Hematopoietic multipotent progenitor cell treated with erythropoietin and hydrocortisone succinate and interleukin-3 and kit ligand, for 8 days (in vitro differentiated cells): ENCODE measurements around the gene CADM1.

Experiments used
- DNase-seq: peaks from one replicate; pipeline ENCODE4 v3.0.0-alpha.2; 2015

CADM1 gene

GRCh38 chr11:115197031-115197430 is 307.2 kb downstream of the CADM1 start:
- DNase-seq = no peak

- DNase-seq = no peak
Measured at GRCh38 chr11:115194802-115195110, 309.5 kb downstream of the CADM1 start.

DNA sequence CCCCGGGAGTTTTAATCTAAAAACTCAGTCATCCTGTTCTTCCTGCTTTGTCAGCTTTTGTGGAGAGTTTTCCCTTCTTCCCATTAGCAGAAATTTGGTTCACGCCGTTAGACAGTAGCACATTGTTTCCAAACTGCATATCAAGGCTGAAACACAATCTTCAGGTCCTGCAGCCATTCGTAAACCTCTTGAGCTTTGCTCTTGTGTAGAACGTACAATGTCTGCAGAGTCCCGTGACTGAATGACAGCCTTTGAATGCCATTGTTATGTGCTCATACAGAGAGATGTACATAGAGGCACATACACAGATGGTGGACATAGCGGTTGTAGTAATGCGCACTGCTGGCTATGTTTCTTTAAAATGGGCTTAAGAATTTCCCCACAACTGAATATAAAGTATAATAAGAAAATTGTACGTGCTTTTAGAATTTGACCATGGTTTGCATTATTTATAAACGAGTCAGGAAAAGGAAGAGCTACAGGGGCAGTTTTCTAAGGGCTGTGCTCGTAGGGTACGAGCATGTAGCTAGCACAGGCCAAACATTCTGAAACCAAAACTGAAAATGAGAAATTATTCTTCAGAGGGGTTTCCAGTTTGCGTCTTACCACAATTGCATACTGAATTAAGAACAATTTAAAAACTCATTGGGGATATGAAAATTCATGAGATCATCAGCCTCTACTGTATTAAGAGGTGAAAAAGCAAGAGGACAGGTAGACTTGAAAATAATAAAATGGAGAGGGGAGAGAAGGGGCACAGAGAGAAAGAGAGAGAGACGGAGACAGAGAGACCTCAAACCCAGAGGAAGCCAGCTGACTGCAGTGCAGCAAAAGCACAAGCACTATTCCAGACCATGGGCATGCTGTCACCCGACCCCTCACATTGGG is 310.1 kb downstream of the CADM1 start:
- no peak for DNase-seq

DNA sequence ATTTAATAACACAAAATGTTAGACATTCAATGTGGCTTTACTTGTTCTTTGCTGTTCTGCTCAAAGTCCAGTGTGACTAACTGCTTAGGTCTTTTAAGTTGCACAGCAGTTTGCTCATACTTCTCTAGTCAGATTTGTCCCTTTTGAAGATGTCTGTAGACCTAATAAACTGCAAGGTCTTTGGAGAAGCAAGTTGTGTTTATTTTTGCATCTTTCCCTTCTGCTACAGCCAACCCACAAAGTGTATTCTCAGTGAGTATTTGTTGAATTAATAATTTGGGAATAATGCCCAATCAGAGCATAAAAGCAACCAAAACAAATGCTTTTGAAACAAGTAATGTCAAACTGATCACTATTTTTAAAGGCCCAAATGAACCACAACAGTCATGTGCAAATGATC is 312.5 kb downstream of the CADM1 start:
- DNase-seq = no peak

GRCh38 chr11:115190196-115190595 is 314.0 kb downstream of the CADM1 start:
- DNase-seq = no peak

DNA sequence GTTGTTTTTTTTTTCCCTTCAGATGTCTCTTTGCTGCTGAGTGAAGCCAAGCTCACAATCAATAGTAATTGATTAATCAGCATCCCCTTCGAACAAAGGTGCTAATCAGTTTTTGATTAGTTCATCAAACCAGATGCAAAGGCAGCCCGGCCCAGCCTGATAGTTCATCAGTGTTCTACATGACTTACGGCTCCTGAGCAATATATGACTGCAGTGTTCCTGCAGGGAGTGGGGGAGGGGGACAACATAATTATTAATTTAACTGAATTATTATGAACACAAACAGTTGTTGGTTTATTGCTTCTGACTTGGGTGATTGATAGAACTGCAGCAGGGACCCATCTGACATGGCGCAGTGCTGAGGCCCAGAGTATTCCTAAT is 315.3 kb downstream of the CADM1 start:
- no peak for DNase-seq

DNA sequence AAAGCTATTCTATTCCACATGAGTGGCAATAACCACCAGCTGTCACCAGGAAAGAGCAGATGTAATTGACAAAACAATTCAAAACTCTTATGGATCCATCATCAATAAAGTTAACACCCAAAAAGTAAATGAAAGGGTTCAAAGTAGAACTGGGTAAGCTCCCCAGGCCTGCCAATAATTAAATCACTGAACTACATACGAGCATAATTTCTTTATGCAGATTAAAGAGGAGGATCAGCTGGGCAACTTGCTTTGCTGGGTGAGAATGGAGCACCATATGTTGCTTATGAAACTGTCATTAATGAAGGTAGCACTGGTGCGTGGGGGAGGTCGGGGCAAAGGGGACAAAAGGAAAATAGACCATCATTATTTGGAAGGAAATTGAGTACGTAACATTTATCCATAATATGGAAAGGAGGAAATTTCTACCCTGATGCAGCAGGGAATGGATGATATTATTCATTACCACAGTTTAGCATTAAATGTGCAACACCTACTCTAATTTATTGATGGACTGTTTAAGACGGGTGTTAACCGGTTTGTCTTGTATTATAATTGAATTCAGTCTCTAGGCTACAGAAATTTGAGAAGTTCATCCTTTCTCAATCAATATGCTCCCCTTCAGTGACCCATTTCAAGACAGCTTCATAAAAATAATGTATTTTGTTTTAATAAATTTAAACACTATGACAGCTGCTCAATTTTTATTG is 315.9 kb downstream of the CADM1 start:
- DNase-seq = no peak

DNA sequence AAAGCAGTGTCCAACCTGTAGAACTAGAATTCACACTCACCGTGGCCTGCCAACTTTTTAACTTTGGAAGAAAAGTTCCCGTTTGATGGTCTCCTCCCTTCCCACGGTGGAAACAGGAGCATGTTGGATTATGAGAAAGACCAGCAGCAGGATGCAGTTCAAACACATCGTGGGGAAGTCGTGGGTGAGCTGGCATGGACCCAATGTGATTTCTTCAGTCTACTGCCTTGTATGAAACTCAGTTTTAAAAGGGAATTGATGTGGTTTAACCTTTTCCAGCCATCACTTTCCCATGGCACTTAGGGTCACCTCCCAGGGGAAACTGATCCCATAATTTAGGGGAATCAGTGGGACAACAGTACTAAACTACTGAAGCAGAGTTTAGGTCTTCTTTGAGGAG is 318.3 kb downstream of the CADM1 start:
- DNase-seq = no peak

DNA sequence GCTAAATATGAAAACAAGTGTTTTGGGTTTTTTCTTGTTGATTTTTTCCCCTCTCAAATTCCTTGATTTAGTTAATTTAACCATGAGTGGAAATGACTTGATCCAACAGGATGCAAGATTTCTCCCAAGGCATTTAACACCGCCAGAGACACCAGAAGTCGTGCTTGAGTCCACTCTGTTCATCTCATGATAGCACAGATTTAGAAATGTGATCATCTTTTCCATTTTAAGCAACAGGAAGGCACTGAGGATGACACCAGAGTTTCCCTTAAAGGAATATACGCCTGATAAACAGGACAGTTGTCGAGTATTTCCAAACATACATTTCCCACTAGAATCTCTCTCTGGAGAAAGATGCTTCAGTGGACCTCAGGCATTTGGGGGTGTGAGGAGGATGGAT is 318.7 kb downstream of the CADM1 start:
- DNase-seq = no peak

DNA sequence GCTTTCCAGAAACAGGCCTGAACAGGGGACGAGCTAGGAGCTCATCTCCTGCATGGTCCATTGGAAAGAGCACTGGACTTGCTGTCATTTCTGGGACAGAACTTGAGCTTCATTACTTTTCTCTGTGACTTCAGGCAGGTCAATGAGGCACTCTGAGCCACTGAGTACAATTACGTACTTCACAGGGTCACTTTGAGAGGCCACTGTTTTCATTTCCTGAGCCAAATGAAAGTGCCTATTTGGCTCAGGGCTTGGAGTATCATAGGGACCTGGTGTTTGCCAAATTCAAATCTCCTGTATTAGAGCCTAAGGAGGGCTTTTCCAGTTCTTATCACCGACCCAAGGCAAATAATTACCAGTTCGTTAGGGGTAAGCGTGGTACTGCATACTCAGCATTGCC is 319.3 kb downstream of the CADM1 start:
- no peak for DNase-seq

GRCh38 chr11:115183830-115184229 is 320.4 kb downstream of the CADM1 start:
- no peak for DNase-seq

DNA sequence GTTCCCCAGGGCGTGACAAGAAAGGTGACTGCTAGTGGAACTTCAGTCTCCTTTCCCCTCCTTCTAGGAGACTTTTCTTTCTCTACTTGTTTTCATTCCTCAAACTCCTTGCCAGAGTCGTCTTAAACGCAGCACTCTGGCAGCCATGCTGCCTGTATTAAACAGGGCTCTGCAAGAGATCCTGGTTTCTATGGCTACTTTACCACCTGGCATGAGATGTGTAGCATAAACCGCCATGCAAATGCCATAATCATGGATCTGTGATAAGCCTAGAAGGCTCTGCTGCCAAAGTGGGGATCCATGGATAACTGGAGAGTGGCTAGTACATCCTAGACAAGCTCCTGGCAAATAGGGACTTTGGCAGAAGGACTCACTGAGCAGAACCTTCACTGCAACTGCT is 321.1 kb downstream of the CADM1 start:
- no peak for DNase-seq

DNA sequence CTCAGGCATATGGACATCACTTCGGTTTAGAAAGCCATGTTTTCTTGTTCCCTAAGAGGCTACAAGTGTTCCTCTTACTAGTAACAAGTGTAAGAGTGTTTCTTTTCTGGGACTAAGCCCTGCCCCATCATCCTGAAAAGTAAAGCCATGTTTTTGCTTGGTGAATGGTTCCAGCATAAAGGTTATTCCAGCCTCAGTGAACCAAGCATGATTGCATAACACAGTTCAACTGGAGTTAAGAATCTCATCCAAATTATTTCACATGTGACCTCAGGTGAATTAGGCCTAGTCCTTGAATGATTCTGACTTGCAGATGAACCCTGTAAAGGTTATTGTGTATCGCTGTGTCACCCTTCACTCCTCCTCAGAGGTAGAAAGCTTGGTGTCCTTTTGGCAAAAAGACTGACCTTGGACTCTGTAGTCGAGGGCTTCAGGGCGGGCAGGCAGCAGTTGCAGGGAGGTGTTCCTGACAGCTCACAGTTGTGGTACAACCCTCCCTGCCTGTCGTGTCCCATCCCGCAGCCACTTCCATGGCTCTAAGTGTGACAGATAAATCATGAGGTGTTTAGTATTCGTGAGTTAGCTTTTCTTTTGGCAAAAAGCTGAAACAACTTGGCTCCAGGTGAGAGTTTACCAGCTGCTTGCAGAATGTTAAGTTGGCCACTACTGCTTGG is 321.8 kb downstream of the CADM1 start:
- no peak for DNase-seq

GRCh38 chr11:115181538-115181937 is 322.7 kb downstream of the CADM1 start:
- no peak for DNase-seq

DNA sequence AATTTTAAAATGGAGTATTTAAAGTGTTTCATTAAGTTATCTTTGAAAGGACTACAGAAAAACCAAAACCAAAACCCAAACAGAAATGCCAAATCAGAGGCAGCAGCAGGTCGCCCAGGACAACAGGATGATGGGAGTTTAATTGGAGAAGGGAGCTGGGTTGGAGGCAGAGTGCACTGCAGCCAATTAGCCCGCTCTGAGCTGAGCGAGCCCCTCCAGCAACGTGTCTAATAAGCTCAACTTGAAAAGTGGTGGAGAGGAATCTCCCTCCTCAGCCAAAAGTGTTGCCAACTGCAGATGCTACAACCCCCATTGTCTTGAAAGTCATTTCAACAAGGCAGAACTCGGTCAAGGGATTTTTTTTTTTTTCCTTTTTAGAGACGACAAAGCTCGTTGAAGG is 323.9 kb downstream of the CADM1 start:
- no peak for DNase-seq

DNA sequence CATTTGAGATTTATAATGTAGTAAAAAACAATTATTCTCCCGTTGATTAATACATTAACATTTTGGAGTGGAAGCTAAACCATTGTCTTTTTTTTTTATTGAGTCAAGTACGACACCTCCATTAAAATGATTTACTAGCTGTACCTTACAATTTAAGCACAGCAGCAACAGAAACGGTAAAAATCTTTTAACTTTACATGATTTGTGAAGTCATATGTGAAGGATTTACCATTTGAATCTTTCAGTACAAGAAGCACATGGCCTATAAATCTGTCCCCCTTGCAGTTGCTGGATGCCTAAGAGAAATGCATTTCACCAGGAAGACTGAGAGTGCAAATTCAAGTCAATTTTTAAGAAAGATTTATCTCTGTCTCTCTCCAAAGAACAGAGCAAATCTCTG is 324.6 kb downstream of the CADM1 start:
- DNase-seq = no peak

DNA sequence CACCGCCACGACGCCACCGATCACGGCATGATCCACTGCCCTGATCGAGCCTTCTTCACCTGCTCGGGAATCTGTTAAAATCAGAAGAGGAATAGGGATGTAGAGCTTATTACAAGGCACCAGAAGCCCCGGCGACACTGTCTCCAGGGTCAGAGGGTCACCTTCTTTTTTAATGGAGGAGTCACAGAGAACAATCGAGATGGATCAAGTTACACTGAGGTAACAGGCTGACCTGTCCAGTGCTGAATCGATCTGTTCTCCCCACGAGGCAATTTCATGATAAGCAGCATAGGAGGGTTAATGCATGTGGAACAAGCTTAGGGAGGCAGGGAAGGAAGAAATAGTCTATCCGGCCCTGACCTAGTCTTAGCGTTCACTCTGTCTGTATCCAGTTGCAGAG is 325.5 kb downstream of the CADM1 start:
- DNase-seq = no peak

DNA sequence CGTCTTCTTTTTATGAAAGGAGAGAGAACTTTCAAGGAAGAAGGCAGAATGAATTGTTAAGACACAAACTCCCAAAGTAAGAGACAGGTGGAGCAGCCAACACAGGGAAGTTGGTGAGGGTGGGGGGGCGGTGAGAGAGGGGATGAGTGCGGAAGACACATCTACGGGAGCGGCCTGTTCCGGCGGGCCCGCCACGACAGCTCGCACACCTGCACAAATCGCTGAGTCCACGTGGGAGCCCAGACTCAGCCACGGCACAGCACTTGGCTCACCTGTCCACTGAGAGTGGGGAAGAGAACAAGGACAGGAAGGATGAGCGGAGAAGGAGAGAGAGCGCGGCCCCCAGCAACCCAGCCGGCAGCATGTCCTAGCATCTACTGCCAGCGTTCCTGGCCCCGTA is 331.1 kb downstream of the CADM1 start:
- DNase-seq = no peak

DNA sequence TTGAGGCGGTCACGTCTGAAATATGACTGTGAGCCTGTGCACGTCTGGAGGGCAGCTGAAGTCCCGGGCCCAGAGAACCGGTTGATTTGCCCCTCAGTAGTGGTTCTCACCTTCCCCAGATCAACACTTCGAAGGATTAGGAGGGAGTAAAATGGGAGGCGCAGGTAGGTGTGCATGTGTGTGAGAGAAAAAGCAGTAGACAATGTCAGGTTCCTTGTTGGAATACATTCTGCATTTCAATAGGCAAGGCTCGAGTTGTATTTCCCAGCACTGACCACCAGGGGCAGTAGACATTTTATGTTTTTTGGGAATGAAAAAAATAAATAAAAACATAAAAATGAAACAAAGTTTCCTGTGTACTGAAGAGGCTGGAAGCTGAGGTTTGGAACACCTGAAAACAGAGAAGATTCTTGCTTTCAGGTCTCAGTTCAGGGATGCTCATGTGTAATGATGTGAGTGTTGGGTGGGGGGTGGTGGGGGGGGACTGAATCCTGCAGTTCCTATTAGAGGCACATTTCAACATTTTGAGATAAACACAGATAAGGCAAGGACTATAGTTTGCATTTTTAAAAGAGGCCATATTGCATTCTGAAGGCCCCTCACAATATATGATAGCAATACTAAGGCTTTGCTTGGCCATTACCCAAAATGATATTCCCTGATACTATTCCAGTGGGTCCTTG is 333.9 kb downstream of the CADM1 start:
- peak; percentile 39 for DNase-seq

DNA sequence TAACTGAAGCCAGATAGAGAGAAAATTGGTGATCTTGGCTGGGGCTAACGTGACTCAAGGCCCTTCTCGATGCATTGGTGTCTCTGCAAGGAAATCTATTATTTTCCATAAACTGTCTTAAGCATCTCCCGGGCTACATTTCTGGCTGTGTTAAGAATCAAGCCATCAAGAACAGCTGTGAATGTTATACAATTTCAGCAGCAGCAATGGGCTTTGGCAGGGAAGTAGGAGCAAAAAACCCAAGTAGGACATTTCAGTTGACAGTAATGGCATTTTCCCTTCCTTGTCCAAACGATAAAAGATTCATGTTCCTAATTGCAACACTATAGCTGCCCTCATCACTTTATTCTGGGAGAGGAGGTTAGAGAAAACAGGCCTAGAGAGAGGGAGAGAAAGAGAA is 335.0 kb downstream of the CADM1 start:
- DNase-seq = no peak

- DNase-seq = no peak
Measured at GRCh38 chr11:115168686-115169085, 335.5 kb downstream of the CADM1 start.

- no peak for DNase-seq
Measured at GRCh38 chr11:115168229-115168671, 336.0 kb downstream of the CADM1 start.

GRCh38 chr11:115167456-115167855 is 336.8 kb downstream of the CADM1 start:
- DNase-seq = no peak
